Loucy (cell line): ENCODE measurements around the gene UBE2Z.

ENCODE experiments used
- H2AFZ ChIP-seq: fragments of 200-600 bp; sonication (generic); 2 replicates; pipeline ENCODE4 v1.6.0; 2016; ENCODE audit warnings: antibody characterized with exemption, mild to moderate bottlenecking, low read length, moderate library complexity
- H3F3A ChIP-seq: fragments of 200-600 bp; 2 replicates; pipeline ENCODE4 v1.6.0; 2016; ENCODE audit warnings: antibody characterized with exemption, low read depth, mild to moderate bottlenecking
- H3K27me3 ChIP-seq: fragments of 200-600 bp; sonication (generic); 2 replicates; pipeline ENCODE4 v1.6.1; 2014; ENCODE audit warnings: low read length, mild to moderate bottlenecking; ENCODE audit not compliant: insufficient read depth, poor library complexity, severe bottlenecking
- H3K36me3 ChIP-seq: fragments of 200-600 bp; sonication (generic); 2 replicates; pipeline ENCODE4 v1.6.1; 2016; ENCODE audit warnings: low read length; ENCODE audit not compliant: insufficient read depth
- H3K4me1 ChIP-seq: fragments of 200-600 bp; sonication (generic); 2 replicates; pipeline ENCODE4 v1.5.1; 2014; ENCODE audit warnings: low read length, mild to moderate bottlenecking; ENCODE audit not compliant: insufficient read depth, poor library complexity, severe bottlenecking
- H3K4me2 ChIP-seq: fragments of 200-600 bp; sonication (generic); 2 replicates; pipeline ENCODE4 v1.6.0; 2014; ENCODE audit warnings: antibody characterized with exemption, low read length, low read depth, mild to moderate bottlenecking; ENCODE audit not compliant: poor library complexity, severe bottlenecking
- H3K4me3 ChIP-seq: fragments of 200-600 bp; sonication (generic); 2 replicates; pipeline ENCODE4 v1.5.1; 2014; ENCODE audit warnings: low read length, mild to moderate bottlenecking, mixed read lengths; ENCODE audit not compliant: poor library complexity, severe bottlenecking
- H3K79me2 ChIP-seq: fragments of 200-600 bp; sonication (generic); 2 replicates; pipeline ENCODE4 v1.6.1; 2014; ENCODE audit warnings: low read length; ENCODE audit not compliant: insufficient read depth
- H3K9ac ChIP-seq: fragments of 200-600 bp; sonication (generic); 2 replicates; pipeline ENCODE4 v1.6.0; 2014; ENCODE audit warnings: mild to moderate bottlenecking, low read depth, low read length, moderate library complexity; ENCODE audit not compliant: poor library complexity, severe bottlenecking
- H3K9me2 ChIP-seq: fragments of 200-600 bp; sonication (generic); replicated peaks from 2 replicates; pipeline ENCODE4 v1.6.1; 2016; ENCODE audit warnings: low read depth, low read length, mixed read lengths
- H3K9me3 ChIP-seq: fragments of 200-600 bp; sonication (generic); 2 replicates; pipeline ENCODE4 v1.6.1; 2014; ENCODE audit warnings: mild to moderate bottlenecking, antibody characterized with exemption, low read length, low read depth; ENCODE audit not compliant: insufficient read depth
- H4K20me1 ChIP-seq: fragments of 200-600 bp; sonication (generic); 2 replicates; pipeline ENCODE4 v1.6.0; 2014; ENCODE audit warnings: antibody characterized with exemption, low read length, mild to moderate bottlenecking; ENCODE audit not compliant: insufficient read depth, poor library complexity, severe bottlenecking
- CTCF ChIP-seq: fragments of 200-600 bp; sonication (generic); conservative IDR thresholded peaks from 2 replicates; pipeline ENCODE4 v1.5.1; 2014; ENCODE audit warnings: mild to moderate bottlenecking, antibody characterized with exemption, low read length
- EZH2phosphoT487 ChIP-seq: fragments of 200-600 bp; IDR thresholded peaks from 2 replicates; pipeline ENCODE4 v1.6.1; 2018; ENCODE audit warnings: antibody characterized with exemption, mild to moderate bottlenecking, moderate library complexity, borderline replicate concordance

UBE2Z gene

GRCh38 chr17:48910370-48910769 is 2.2 kb downstream of the UBE2Z start:
- peak overlapping the region; percentile 98 for H3K4me2 ChIP-seq
- no peaks in the 10 kb centered on the region for H3F3A ChIP-seq
- no peak for TF ChIP-seq CTCF
- peaks cover 77% of the 10 kb centered on the region for H3K79me2 ChIP-seq
- H2AFZ ChIP-seq: no peak overlapping the region
- H3K9me2 ChIP-seq: no peaks in the 10 kb centered on the region
- H3K36me3 ChIP-seq: peaks cover 31% of the 10 kb centered on the region; the same call in 1 of the 2 replicates
- peak overlapping the region; percentile 80 for H3K9ac ChIP-seq
- peaks cover 52% of the 10 kb centered on the region for H3K4me1 ChIP-seq
- peaks cover 62% of the 10 kb centered on the region for H4K20me1 ChIP-seq
- H3K9me3 ChIP-seq: no peaks in the 10 kb centered on the region
- H3K4me3 ChIP-seq: peak overlapping the region; percentile 92
- no peaks in the 10 kb centered on the region for H3K27me3 ChIP-seq

- Histone ChIP-seq H3K9me3 (no peaks in the 10 kb centered on the region), H3F3A (no peaks in the 10 kb centered on the region), H3K4me1 (peaks cover 52% of the 10 kb centered on the region), H3K27me3 (no peaks in the 10 kb centered on the region), H2AFZ (no peak overlapping the region), H3K9ac (no peak overlapping the region), H3K4me2 (peak overlapping the region; percentile 98), H3K36me3 (peaks cover 45% of the 10 kb centered on the region; the same call in 1 of the 2 replicates), H3K79me2 (peaks cover 83% of the 10 kb centered on the region), H3K9me2 (no peaks in the 10 kb centered on the region), H4K20me1 (peaks cover 70% of the 10 kb centered on the region), H3K4me3 (peak overlapping the region; percentile 92)
- TF ChIP-seq CTCF (no peak), EZH2phosphoT487 (no peak)
Measured at GRCh38 chr17:48912476-48912875, 4.3 kb downstream of the UBE2Z start.

- no peak overlapping the region for H3K9ac ChIP-seq
- no peaks in the 10 kb centered on the region for H3K9me2 ChIP-seq
- H2AFZ ChIP-seq: no peak overlapping the region
- peaks cover 34% of the 10 kb centered on the region for H3K4me1 ChIP-seq
- peak overlapping the region; percentile 98 for H3K4me2 ChIP-seq
- H3F3A ChIP-seq: no peaks in the 10 kb centered on the region
- peaks cover 57% of the 10 kb centered on the region for H4K20me1 ChIP-seq
- no peak for TF ChIP-seq CTCF
- TF ChIP-seq EZH2phosphoT487: no peak
- peaks cover 58% of the 10 kb centered on the region for H3K79me2 ChIP-seq
- no peak overlapping the region for H3K4me3 ChIP-seq
- no peaks in the 10 kb centered on the region for H3K9me3 ChIP-seq
- peaks cover 72% of the 10 kb centered on the region for H3K36me3 ChIP-seq
- H3K27me3 ChIP-seq: no peaks in the 10 kb centered on the region
Measured at GRCh38 chr17:48915459-48916282, 7.5 kb downstream of the UBE2Z start.
